ENCODE measurements around the gene LSAMP. TPM values are rescaled to one million over a fixed set of nuclear protein-coding genes. Genes with fewer than 3 reads are reported as not detected.

LSAMP gene
- total and polyA plus RNA-seq, 2 of the 13 experiments (the other 11 are each of a cell fraction or from before 2014, with no cell fraction given), result not detected

DNA sequence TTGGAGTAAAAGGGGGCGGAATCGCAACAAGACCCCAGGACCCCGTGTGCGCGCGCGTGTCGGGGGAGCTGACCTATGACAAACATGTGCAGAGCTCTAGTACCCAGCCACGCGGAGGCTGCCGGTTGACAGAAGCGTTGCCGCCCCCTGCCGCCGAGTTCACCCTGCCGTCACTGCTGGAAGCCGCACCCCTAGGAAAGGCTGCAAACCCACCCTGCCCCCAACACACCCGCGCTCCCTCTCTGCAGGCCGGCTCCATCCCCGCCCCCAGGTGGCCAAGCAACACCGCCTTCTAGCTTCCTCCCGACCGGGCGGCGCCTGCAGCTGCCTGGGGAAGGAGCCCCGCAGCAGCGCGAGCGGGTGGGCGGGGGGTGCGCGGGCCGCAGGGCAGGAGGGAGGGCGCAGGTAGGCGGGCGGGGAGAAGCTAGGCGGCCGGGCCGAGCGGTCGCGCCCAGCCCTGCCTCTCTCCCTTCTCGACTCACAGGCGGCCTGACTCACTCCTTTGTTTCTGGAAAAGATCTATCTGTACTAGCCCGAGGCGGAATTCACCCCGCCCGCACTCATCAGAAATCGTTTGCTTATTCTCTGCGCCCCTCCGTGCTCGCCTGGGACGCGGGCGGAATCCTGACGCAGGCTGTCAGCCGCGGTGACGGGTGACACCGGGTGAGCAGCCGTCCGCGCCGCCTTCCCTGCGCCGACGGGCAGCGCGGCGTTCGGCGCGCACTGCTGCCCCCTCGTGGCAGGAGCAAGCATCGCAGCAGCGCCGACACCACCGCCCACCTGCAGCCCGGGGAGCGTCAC lies 661.1 kb downstream of the LSAMP start (continued):
- TF ChIP-seq, protein P1, sequence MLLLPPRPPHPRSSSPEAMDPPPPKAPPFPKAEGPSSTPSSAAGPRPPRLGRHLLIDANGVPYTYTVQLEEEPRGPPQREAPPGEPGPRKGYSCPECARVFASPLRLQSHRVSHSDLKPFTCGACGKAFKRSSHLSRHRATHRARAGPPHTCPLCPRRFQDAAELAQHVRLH (CRISPR knock-in tag; IDR thresholded peaks at IDR 0.05; ENCODE audit: borderline replicate concordance, low read depth), result 0 out of 2 replicates have a peak, but pooled peaks have one; percentile 32
- no peak for TF ChIP-seq TP53 (CRISPR knock-in tag; conservative IDR thresholded peaks at IDR 0.05)
- TF ChIP-seq TEAD2 (CRISPR knock-in tag; IDR thresholded peaks at IDR 0.05), result no peak
- TF ChIP-seq ZNF577 (CRISPR knock-in tag; IDR thresholded peaks at IDR 0.05; ENCODE audit: borderline replicate concordance, low read depth), result no peak
- TF ChIP-seq, protein P2, sequence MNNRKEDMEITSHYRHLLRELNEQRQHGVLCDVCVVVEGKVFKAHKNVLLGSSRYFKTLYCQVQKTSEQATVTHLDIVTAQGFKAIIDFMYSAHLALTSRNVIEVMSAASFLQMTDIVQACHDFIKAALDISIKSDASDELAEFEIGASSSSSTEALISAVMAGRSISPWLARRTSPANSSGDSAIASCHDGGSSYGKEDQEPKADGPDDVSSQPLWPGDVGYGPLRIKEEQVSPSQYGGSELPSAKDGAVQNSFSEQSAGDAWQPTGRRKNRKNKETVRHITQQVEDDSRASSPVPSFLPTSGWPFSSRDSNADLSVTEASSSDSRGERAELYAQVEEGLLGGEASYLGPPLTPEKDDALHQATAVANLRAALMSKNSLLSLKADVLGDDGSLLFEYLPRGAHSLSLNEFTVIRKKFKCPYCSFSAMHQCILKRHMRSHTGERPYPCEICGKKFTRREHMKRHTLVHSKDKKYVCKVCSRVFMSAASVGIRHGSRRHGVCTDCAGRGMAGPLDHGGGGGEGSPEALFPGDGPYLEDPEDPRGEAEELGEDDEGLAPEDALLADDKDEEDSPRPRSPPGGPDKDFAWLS (CRISPR knock-in tag; IDR thresholded peaks at IDR 0.05; ENCODE audit: borderline replicate concordance), result no peak
- TF ChIP-seq, protein P3, sequence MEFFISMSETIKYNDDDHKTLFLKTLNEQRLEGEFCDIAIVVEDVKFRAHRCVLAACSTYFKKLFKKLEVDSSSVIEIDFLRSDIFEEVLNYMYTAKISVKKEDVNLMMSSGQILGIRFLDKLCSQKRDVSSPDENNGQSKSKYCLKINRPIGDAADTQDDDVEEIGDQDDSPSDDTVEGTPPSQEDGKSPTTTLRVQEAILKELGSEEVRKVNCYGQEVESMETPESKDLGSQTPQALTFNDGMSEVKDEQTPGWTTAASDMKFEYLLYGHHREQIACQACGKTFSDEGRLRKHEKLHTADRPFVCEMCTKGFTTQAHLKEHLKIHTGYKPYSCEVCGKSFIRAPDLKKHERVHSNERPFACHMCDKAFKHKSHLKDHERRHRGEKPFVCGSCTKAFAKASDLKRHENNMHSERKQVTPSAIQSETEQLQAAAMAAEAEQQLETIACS (CRISPR knock-in tag; IDR thresholded peaks at IDR 0.05), result no peak
- TF ChIP-seq, protein P4, sequence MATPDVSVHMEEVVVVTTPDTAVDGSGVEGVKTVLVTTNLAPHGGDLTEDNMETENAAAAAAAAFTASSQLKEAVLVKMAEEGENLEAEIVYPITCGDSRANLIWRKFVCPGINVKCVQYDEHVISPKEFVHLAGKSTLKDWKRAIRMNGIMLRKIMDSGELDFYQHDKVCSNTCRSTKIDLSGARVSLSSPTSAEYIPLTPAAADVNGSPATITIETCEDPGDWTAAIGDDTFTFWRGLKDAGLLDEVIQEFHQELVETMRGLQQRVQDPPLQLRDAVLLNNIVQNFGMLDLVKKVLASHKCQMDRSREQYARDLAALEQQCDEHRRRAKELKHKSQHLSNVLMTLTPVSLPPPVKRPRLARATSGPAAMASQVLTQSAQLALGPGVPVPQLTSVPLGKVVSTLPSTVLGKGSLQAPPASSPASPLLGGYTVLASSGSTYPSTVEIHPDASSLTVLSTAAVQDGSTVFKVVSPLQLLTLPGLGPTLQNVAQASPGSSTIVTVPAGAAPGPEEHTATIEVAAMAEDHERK (CRISPR knock-in tag; IDR thresholded peaks at IDR 0.05; ENCODE audit: low read depth), result no peak
- TF ChIP-seq NCOR1 (IDR thresholded peaks at IDR 0.05; ENCODE audit: borderline replicate concordance, low read length), result no peak
- no peak for TF ChIP-seq ELF4 (CRISPR knock-in tag; IDR thresholded peaks at IDR 0.05; ENCODE audit: borderline replicate concordance)
- no peak for TF ChIP-seq ELF1 (CRISPR knock-in tag; IDR thresholded peaks at IDR 0.05)
- no peak for TF ChIP-seq RARG (CRISPR knock-in tag; IDR thresholded peaks at IDR 0.05; ENCODE audit: low read depth)
- peak; percentile 99 for TF ChIP-seq AGO2 (optimal IDR thresholded peaks at IDR 0.05; ENCODE audit: low read depth, low read length)
- 0 out of 2 replicates have a peak, but pooled peaks have one; percentile 19 for TF ChIP-seq ARNT2 (CRISPR knock-in tag; IDR thresholded peaks at IDR 0.05; ENCODE audit: low read depth)
- TF ChIP-seq ZNF564 (CRISPR knock-in tag; IDR thresholded peaks at IDR 0.05), result no peak
- TF ChIP-seq TCF7L2 (IDR thresholded peaks at IDR 0.05; ENCODE audit: low read depth, low read length), result no peak
- no peak for TF ChIP-seq FOXJ3 (CRISPR knock-in tag; IDR thresholded peaks at IDR 0.05; ENCODE audit: borderline replicate concordance)
- no peak; the same call in 1 of the 2 replicates for TF ChIP-seq RFXAP (CRISPR knock-in tag; IDR thresholded peaks at IDR 0.05; ENCODE audit: borderline replicate concordance)
- TF ChIP-seq HOXA5 (CRISPR knock-in tag; IDR thresholded peaks at IDR 0.05), result no peak
- TF ChIP-seq, protein P5, sequence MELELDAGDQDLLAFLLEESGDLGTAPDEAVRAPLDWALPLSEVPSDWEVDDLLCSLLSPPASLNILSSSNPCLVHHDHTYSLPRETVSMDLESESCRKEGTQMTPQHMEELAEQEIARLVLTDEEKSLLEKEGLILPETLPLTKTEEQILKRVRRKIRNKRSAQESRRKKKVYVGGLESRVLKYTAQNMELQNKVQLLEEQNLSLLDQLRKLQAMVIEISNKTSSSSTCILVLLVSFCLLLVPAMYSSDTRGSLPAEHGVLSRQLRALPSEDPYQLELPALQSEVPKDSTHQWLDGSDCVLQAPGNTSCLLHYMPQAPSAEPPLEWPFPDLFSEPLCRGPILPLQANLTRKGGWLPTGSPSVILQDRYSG (CRISPR knock-in tag; IDR thresholded peaks at IDR 0.05), result no peak
- no peak for TF ChIP-seq ZNF75D (CRISPR knock-in tag; IDR thresholded peaks at IDR 0.05; ENCODE audit: borderline replicate concordance)
- 0 out of 2 replicates have a peak, but pooled peaks have one; percentile 74 for TF ChIP-seq TMF1 (CRISPR knock-in tag; IDR thresholded peaks at IDR 0.05; ENCODE audit: low read depth)
- TF ChIP-seq ZNF766 (CRISPR knock-in tag; IDR thresholded peaks at IDR 0.05; ENCODE audit: borderline replicate concordance), result peak; percentile 34; the same call in 1 of the 2 replicates

Data from HepG2 (cell line).